Measurements from ENCODE around the gene THRB. TPM values are rescaled to one million over a fixed set of nuclear protein-coding genes. Genes with fewer than 3 reads are reported as not detected.

THRB gene
- total and polyA plus RNA-seq, 2 donors (not counting 3 experiments of a cell fraction or from before 2014, with no cell fraction given) = 0.06 TPM; not detected in 1

DNA sequence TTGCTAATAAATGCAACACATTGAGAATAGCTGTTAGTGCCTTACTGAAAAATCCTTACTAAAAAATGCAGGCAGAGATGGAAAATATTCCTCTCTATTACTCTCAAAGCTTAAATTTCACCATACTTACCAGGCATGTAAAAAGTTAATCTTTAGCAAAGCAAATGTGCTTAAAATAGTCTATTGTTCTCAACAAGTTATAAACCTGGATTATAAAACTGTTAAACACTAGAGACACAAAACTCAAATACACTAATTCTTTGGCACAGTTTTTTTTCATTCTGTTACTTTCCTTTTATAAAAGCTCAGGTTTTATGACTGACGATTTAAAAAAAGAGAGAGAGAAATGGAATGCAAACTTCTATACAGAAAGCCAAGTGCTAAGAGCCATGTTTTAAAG, 119.8 kb downstream of the THRB start:
- Histone ChIP-seq H3K36me3 (ENCODE audit: control insufficient read depth in 2 of 2, extremely low read depth in 1 of 2, insufficient read depth in 2 of 2, low read length in 2 of 2) (no peaks in the 10 kb centered on the region), H3K4me2 (ENCODE audit: insufficient read depth, low read length) (no peak overlapping the region), H3K79me2 (ENCODE audit: control insufficient read depth, insufficient read depth, low read length) (no peaks in the 10 kb centered on the region), H3K9me3 (replicated peaks; ENCODE audit: control insufficient read depth, insufficient read depth, low read length) (no peaks in the 10 kb centered on the region), H3K4me1 (ENCODE audit: control insufficient read depth, extremely low read depth, insufficient read depth, low read length) (no peaks in the 10 kb centered on the region), H4K20me1 (replicated peaks; ENCODE audit: control insufficient read depth, extremely low read depth, insufficient read depth, low read length) (no peaks in the 10 kb centered on the region), H2AFZ (ENCODE audit: low read depth, low read length) (no peak overlapping the region), H3K9me1 (replicated peaks; ENCODE audit: control insufficient read depth, extremely low read depth, insufficient read depth, low read length) (no peaks in the 10 kb centered on the region), H3K4me3 (replicated peaks in 1 of 3; ENCODE audit: insufficient read depth in 1 of 3, low read depth in 1 of 3, low read length in 3 of 3) (no peak overlapping the region), H3K27ac (ENCODE audit: insufficient read depth, low read depth, low read length) (no peak overlapping the region), H3K9ac (replicated peaks; ENCODE audit: extremely low read depth, insufficient read depth, low read length) (no peak overlapping the region), H3K27me3 (ENCODE audit: control insufficient read depth in 2 of 2, insufficient read depth in 2 of 2, low read length in 2 of 2) (no peaks in the 10 kb centered on the region)
- no peak for FAIRE-seq
- TF ChIP-seq FOS (IDR thresholded peaks at IDR 0.05; ENCODE audit: borderline replicate concordance, insufficient read depth, low read length) = no peak
- TF ChIP-seq POLR2A (IDR thresholded peaks at IDR 0.05; ENCODE audit: low read depth, low read length) = no peak
- TF ChIP-seq CTCF (IDR thresholded peaks at IDR 0.05; ENCODE audit: extremely low read depth in 1 of 2, insufficient read depth in 1 of 2, low read depth in 1 of 2, low read length in 2 of 2) = no peak
- TF ChIP-seq EZH2 (IDR thresholded peaks at IDR 0.05; ENCODE audit: borderline replicate concordance, low read depth, low read length, severe bottlenecking) = no peak
- no peak for TF ChIP-seq MAX (IDR thresholded peaks at IDR 0.05; ENCODE audit: insufficient read depth, insufficient read length)
- no peak for TF ChIP-seq POLR2AphosphoS5 (IDR thresholded peaks at IDR 0.05; ENCODE audit: insufficient read depth, low read depth, low read length)
- no peak for TF ChIP-seq GATA2 (IDR thresholded peaks at IDR 0.05; ENCODE audit: insufficient read depth, insufficient read length, low read depth, low read length)
- TF ChIP-seq MYC (IDR thresholded peaks at IDR 0.05; ENCODE audit: low read depth, low read length) = no peak
- TF ChIP-seq JUN (IDR thresholded peaks at IDR 0.05; ENCODE audit: borderline replicate concordance, insufficient read depth, insufficient read length, low read depth) = no peak
- BruUV-seq (replicated peaks) = no TSS peak
- DNase-seq (ENCODE audit: low read depth, low spot score) = no peak
- CTCF ChIA-PET = no interaction called here
- intact Hi-C loops (cut with micrococcal nuclease) (no loop called here), dilution Hi-C loops (cut with MboI; ENCODE audit: extremely low pct_ligation_motif_present, low sequenced_read_pairs) (no loop called here)
- POLR2A ChIA-PET = no interaction called here

All from endothelial cell of umbilical vein (primary cell).